IPS-NIHi7 (cell line): Measurements from ENCODE around the gene GLOD4.
"Not testable (repeated sequence)": the region's sequence is repeated elsewhere in the genome, so short reads cannot be mapped to it uniquely, and the experiment has no call there.

Experiments
- DNase-seq: peaks from one replicate; pipeline ENCODE4 v3.0.0; 2012; ENCODE audit warnings: mixed read lengths; ENCODE audit errors: extremely low spot score

GLOD4 gene

DNA sequence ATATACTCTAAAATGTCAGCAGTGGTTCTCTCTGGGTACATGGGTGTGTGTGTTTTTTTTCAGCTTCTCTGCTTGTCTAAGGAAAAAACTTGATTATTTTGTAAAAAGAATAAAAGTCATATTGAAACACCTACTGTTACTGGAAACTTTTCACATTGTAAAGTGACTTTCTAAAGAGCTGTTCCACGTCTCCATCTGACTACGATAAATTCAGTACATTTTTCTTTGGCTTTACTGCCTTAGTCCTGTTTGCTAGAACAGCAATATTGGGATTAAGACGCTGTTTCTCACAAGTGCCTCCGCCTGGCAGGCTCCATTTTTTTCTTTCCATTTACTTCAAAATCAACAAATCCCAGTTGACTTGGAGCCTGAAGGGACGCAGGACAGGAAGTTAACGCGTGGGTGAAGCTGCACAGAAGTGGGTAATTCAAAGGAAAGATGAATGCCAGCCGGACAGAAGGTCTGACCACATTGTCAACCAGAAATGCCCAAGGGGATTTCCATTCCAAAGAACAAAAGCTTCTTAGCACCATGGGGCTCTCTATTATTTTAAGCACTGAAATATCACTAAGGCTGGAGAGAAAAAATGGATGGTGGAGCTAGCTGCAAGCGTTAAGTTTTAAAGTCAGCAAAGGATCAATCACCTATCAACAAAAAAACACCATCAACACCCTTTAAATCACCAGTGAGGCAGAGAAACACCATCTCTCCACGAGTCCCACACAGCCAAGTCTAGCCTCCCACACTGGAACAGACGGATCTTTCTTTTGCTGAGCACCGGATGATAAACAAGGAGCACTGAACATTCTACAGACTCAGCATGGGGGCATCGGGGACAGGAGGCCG is 8.4 kb downstream of the GLOD4 start:
- no peak for DNase-seq

DNA sequence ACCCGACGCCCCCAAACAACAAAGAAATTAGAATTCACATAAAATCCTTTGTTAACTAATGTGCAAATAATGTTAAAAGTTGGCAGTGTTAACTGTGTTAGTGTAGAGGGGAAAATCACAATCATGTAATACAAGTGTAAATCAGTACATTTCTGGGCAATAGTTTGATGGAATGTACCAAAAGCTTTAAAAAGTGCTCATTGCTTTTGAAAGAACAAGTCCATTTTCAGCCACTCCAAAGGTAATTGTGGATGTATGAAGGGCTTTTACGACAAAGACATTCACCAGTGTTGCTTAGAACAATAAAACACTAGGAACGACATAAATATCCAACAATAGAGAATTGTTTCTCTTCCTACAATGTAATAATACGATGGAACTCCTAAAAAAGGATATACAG is 9.1 kb downstream of the GLOD4 start:
- no peak for DNase-seq

DNA sequence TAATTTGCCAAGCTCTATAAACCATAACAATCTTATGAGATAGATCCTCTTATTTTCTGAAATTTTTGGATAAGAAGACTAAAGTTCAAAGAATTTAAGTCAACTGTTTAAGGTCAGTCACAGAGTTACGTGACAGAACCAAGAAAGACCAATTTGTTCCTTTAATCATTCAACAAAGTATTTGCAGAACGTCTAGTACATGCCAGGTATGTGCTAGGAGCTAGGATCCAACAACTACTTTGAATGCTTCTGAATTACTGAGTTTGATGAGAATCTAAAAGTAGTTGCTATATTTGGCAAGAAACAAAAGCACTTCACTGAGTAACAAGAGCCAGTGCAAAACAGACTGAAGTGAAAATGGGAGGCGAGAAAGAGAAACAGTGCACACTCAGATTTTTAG is 15.0 kb downstream of the GLOD4 start:
- no peak for DNase-seq

DNA sequence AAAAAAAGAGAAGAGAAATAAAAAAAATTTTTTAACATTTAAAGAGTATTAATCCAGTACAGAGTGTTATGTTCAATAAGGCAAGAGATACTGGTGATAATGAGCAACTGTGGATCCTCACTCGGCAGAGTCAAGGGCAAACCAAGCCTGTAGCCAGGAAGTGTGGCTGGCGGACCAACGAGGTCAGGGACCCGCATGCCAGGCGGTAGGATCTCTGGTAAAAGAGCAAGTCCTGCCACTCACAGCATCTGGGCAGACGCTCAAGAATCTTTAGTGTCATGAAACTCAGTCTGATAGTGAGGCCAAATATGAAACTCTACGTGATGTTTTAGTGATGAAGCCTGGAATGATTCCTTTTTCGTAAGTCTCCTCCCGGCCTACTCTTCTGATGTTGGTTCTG is 21.7 kb downstream of the GLOD4 start:
- DNase-seq, result no peak

DNA sequence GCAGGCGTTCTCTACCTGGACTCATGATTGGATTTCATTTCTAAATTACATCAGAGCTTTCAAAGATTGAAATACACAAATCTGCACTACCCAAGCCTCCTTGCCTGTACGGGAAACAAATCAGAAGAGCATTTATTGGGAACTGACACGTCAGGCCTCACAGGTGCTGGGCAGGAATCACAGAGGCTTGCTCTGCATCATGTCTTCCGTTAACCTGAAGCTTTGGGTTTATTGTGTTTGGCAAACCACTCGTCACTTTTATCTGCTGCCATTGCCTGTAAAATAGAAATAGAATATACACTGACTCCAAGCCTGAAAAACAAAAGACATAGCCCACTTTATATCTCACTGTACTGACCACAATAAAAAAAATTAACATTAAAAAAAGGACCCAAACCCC is 22.1 kb downstream of the GLOD4 start:
- no peak for DNase-seq

DNA sequence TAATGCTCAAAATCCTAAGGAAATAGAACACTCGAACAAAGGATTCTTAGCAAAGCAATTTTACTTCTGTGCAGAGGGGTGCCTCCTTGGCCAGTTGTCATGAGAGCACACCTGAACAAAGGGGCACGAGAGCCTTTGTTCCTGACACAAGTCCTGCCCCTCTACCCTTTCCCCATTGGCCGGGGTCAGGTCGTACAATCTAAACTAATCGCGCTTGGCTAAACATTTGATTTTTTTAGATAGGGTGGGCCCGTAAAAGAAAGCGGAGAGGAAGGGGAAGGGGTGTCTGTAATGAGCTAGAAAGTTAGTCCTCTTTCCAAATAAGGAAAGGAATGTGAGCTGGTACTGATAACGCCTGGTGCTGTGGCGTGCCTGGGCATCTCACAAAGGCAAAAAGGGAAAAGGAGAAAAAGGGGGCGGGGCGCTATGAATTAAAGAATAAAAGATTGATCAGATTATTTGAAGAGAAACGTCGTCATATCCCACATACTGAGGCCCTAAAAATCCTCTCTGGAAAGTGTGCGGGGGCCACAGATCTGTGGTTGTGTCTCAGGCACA is 26.0 kb downstream of the GLOD4 start:
- DNase-seq, result not testable (repeated sequence)

DNA sequence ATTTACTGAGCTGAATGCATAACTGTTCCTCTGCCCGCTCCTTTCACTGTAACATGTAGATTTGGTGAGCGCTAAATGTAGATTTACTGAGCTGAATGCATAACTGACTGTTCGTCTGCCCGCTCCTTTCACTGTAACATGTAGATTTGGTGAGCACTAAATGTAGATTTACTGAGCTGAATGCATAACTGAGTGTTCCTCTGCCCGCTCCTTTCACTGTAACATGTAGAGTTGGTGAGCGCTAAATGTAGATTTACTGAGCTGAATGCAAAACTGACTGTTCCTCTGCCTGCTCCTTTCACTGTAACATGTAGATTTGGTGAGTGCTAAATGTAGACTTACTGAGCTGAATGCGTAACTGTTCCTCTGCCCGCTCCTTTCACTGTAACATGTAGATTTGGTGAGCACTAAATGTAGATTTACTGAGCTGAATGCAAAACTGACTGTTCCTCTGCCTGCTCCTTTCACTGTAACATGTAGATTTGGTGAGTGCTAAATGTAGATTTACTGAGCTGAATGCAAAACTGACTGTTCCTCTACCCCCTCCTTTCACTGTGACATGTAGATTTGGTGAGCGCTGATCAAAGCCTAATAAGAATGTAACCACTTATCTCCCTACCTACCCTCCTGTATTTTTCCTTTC is 26.6 kb downstream of the GLOD4 start:
- DNase-seq, result not testable (repeated sequence)

DNA sequence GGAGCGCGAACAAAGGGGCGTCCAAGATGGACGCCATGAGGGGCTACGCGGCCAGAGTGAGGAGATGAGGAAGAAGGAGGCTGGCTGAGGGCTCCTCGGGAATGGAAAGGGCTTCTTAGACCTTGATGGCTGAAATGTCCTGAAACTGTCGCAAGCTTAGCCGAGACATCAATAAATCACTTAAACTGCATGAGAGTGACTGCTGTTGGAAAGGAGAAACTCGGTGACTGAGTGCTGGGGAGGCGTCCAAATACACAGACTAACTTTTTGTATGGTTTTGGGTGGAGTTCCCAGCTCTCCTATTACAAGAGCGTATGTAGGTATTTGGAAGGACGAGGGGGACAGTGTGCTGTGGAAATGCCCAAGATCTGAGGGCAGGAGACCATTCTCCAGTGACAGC is 28.7 kb downstream of the GLOD4 start:
- DNase-seq, result no peak

DNA sequence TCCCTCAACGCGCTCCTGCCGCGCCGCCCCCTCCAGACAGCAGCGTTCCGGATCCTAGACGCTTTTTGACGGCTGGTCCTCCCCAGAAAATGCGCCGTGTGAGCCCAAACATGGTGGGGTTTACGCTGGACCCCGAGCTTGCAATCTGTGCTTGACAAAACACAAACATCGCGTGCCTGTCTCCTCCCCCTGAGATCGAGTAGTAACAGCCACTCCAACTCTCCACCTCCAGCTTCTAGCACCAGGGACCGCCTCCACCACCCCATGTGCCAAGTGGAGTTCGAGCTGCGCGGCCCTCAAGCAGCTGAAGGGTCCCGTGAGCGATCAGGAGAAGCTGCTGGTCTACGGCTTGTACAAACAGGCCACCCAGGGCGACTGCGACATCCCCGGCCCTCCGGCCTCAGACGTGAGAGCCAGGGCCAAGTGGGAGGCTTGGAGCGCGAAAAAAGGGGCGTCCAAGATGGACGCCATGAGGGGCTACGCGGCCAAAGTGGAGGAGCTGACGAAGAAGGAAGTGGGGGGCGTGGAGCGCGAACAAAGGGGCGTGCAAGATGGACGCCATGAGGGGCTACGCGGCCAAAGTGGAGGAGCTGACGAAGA is 29.4 kb downstream of the GLOD4 start:
- DNase-seq, result peak; percentile 58

DNA sequence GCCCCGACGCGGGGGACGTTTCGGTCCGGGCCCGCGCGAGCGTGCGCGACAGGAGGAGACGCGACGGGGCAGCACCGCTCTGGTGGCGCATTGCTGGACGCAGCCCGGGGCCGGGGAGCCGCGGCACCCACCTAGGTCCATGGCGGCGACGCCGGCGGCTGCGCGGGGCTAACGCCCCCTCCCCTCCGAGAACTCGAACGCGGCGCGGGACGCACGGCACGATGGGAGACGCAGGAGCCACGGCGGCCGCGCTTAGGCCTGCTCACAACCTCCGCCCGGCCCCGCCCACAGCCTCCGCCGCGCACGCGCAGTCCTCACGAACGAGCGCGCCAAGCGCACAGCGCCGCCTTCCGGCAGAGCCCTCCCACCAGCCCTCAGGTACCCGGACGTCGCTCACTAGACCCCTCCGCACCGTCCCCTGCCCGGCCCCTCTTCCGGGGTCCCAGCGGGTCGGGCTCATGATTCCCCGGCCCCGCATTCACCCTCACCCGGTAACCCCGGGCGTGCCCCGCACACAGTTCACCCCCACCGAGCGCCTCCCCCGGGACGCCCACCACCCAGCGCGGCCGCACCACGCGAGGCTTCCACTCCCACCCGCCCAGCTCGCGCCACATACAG is 30.0 kb downstream of the GLOD4 start, which contains the start of gene GEMIN4:
GEMIN4 (minus strand) TSS at position 263 of the 618 bp plus-strand sequence; CDS start at position 141, 122 bp downstream.
- DNase-seq, result peak; percentile 98

DNA sequence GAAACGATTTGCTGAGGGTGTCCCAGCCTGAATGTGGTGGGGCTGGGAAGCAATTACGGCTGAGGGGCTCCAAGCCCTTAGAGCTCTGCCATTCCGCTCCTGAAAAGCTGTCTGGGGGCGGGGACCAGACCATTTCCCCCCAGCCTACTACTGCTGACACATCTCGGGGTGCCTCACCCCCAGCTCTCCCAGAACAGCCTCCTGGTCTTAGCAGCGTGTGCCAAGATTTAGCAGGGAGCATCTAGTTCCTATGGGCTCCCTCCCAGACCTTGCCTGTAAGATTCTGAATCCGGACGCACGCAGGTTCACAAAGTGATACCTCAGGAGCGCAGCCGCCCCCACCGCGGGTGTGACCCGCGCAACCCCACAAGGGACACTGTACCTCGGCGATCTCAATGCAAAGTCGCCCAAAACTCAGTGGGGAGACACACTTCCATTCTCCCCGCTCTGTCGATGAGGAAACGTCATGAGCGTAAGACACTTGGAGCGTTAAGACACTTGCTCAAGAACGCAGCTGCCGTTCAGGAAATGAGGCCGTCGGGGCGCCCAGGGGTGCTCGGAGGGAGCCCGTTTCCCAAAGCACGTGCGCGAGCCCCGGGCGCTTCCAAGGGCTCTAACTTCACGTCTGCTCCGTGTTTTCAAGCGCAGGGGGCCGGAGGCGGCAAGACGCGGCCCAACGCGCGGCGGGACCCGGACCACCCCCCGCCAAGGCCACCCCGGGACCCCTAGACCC is 30.6 kb downstream of the GLOD4 start:
- peak; percentile 19 for DNase-seq

DNA sequence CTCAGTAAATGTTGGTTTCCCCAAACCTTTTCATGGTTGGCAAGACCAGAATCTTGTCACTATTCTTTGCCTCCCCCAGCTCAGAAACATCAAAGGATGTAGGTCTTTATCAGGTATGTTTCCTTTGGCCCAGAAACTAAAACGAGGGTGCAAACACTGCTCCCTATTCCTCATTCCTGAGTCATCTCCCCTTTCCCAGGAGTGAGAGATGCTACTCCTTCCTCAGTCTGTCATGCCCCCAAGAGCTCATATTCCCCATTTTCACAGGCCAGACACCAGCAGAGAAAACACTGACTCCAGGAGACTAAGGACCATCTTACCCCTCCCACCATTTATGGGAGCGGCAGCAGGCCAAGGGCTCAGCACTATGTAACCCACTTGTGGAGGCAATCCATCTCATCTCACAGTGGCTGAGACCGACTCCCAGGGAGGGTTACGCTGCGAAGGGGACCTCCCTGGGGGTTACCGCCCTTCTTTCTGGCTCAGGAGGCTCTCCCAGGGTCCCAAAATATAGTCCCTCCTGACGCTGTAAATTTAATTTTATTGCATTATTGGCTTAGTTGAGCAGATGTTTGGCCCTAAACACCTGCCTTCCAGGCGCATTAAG is 31.5 kb downstream of the GLOD4 start:
- no peak for DNase-seq

DNA sequence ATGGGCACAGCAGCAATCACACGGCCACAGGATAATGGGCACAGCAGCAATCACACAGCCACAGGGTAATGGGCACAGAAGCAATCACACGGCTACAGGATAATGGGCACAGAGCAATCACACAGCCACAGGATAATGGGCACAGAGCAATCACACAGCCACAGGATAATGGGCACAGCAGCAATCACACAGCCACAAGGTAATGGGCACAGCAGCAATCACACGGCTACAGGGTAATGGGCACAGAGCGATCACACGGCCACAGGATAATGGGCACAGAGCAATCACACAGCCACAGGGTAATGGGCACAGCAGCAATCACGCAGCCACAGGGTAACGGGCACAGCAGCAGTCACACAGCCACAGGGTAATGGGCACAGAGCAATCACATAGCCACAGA is 32.7 kb downstream of the GLOD4 start:
- not testable (repeated sequence) for DNase-seq

DNA sequence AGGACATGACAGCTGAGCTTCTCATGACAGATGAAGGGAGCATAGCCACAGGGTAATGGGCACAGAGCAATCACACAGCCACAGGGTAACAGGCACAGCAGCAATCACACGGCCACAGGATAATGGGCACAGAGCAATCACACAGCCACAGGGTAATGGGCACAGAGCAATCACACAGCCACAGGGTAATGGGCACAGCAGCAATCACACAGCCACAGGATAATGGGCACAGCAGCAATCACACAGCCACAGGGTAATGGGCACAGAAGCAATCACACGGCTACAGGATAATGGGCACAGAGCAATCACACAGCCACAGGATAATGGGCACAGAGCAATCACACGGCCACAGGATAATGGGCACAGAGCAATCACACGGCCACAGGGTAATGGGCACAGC is 33.5 kb downstream of the GLOD4 start:
- not testable (repeated sequence) for DNase-seq

DNA sequence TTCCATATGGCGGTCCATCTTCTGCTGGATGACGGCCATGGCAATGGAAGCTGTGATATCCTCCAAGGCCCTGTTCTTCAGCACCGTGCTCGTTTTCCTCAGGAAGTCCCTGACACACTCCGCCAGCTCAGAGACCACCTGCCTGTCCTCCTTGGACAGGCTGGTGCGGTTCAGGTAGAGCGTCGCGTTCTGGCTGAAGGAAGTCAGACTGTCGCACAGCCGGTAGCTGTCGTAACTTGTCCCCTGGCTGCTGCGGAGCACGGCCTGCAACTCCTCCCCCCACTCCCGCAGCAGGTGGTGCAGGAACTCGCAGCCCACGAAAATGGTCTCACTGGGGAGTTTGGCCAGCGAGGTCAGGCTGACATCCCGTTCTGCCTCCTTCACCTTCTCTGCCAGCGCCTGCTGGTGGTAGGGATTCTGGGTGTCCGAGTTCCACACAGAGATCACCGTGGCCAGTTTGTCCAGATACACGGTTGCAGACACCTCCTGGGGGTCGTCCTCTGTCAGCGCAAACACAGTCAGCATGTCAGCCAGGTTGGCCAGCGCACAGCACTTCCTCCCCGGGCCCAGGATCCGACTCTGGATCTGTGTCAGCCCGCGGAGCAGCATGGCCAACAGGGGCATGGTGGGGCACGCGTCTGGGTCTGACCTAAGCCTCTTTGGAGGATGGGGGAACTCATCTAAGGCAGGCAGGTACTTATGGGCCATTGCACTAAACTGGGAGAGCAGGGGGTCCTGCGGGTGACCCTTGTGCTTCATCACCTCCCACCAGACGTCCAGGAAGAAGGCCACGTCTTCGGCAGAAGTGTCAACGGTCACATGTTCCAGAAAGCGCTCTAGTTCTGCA is 35.1 kb downstream of the GLOD4 start:
- no peak for DNase-seq

DNA sequence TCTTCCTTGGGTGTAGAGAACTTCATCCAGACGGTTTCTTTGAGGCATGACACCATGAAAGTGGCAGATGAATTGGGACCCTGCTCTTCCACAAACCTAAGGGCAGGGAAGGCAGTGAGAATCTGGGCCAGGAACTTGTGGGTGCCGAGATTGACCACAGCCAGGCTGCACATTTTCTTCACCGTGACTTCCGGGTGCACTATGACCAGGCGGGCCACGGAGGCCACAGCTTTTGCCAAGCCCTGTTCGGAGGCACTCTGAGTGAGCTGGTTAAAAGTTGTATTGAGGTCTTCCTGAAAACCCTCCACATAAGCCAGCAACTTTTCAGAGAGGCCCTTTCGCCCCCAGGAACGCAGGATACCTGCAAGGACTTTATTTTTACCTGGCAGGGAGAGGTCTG is 35.9 kb downstream of the GLOD4 start:
- DNase-seq, result no peak

DNA sequence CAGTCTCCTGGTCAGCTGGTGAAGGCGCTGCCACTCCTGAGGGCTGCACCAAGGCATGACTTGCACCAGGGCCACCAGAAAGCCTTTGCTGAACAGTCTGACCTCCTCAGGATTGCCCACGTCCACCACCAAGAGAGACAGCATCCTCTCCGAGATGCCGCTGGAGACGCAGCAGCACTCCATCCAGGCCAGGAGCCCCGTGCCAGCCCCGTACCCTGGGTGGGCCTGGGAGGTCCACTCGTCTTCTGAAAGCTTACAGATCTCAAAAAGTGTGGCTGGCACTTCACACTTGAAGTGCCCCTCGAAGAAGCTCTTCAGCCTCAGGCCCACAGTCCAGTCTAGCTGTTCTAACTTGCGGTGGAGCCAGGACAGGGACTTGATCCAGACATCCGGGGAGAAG is 36.7 kb downstream of the GLOD4 start:
- DNase-seq, result no peak

DNA sequence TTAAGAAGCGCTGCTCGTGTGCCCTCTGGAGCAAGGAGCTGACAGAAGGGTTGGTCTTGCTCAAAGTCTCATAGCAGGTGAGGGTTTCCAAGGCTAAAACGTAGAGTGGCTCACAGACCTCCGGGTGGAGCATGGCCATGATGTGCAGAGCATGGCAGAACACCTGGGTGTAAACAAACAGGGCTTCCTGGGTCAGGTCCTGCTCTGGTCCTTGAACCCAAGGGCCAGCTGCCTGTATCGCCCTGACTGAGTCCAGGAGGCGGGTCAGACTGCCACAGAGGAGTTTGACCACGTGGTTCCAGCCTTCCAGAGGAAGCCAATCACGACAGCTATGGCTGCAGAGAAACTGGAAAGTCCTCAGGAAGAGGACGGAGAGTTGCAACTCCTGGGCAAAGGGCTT is 37.1 kb downstream of the GLOD4 start:
- DNase-seq, result no peak

DNA sequence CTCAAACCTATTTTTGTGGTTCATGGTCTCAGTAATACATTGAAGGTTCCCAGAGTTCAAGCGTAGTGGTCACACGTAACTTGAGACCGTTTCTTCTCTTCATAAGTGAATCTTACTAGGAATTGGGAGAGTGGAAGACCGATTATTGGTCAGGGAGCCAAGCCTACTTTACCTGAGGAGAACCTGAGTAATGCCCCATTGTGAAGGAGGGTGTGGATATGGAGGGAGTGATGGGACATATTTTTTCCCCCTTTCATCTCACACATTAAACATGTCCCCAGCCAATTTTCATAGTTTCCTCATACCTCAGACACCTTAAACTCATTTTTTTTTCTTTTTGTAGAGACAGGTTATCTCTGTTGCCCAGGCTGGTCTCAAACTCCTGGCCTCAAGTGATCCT is 38.9 kb downstream of the GLOD4 start:
- DNase-seq, result no peak
